Measurements from ENCODE around the gene RPS19. TPM values are rescaled to one million over a fixed set of nuclear protein-coding genes. Genes with fewer than 3 reads are reported as not detected.

The RPS19 gene
- total RNA-seq, 2 donors from 2014 or later = 454 to 832 TPM

DNA sequence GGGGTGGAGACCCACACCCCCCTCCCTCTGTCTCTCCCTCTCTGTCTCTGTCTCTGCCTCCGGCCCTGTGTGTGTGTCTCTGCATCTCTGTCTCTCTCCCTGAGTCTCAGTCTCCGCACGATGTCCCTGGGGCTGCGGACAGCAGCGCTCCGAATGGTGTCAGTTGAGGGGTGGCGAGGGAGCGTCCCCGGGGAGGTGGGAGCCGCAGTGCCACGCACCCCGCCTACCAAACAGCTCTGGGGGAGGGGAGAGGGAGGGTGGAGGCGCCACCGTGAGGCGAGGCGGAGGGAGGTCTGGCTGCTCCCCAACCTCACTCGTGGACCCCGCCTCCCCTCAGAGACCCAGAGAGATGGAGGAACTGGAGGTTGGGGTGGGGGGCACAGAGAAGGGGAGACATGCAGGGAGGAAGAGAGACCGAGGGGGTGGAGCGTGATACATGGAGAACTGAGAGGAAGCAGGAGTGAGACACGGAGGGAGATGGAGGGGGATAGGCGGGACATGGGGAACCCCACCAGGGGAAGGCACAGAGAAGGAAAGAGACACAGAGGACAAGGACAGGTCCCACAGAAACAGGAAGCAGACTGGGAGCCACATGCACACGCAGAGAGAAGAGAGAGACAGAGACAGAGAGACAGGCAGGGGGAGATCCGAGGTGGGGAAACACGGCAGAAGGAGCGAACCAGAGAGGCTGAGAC, 61.0 kb downstream of the RPS19 start:
- no peak for DNase-seq
- ATAC-seq = no peak

DNA sequence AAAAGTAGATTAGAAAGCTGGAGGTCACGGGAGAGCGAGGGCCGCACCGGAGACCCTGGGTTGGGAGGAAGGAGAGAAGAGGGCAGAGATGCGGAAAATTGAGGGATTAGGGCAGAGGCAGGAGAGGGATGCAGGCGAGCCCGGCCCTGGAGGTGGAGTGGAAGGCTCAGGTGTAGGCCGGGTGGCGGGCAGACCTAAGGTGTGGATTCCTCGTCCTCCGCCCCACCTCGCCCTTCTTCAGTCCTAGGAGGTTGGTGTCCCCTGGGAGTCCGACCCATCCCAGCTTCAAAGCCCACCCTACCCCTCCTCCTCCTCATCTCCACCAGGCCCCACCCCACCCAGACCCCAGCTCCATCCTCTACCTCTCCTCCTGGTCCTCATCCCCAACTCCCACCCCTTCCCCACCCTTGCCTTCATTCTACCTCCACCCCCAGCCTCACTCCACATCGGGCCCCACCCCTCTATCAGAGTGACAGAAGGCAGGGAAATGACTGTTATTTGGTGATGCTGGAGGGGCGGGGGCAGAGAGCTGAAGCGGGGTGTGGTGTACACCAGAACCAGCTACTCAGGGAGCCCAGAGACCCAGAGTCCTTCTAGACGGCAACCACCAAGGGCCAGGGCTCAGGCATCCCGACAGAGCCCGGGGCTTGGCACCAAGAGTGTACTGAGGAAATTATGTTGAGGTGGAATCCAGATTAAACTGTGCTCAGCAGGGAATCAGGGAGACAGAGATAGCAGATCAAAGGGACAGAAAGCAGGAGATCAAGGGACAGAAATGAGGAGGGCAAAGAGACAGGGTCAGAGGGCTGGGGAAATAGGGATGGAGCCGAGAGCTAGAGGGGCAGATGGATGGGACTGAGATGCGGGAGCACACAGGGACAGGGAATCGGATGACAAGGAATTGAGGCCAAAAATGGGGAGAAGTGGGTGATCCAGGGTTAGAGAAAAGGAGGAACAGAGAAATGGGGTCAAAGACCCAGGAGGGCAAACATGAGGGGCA, 61.8 kb downstream of the RPS19 start:
- H3K4me3 ChIP-seq = no peak overlapping the region
- WGBS, 2 donors = 40% methylated on average over 22 of the region's 22 CpGs

More for the DNA sequence above, 61.0 kb downstream of the RPS19 start:
- no peaks in the 10 kb centered on the region for H3K36me3 ChIP-seq (replicated peaks in 1 of 2; ENCODE audit: insufficient read depth in 1 of 2, low read depth in 2 of 2)
- TF ChIP-seq POLR2A (IDR thresholded peaks at IDR 0.05) = no peak
- TF ChIP-seq, protein P1, sequence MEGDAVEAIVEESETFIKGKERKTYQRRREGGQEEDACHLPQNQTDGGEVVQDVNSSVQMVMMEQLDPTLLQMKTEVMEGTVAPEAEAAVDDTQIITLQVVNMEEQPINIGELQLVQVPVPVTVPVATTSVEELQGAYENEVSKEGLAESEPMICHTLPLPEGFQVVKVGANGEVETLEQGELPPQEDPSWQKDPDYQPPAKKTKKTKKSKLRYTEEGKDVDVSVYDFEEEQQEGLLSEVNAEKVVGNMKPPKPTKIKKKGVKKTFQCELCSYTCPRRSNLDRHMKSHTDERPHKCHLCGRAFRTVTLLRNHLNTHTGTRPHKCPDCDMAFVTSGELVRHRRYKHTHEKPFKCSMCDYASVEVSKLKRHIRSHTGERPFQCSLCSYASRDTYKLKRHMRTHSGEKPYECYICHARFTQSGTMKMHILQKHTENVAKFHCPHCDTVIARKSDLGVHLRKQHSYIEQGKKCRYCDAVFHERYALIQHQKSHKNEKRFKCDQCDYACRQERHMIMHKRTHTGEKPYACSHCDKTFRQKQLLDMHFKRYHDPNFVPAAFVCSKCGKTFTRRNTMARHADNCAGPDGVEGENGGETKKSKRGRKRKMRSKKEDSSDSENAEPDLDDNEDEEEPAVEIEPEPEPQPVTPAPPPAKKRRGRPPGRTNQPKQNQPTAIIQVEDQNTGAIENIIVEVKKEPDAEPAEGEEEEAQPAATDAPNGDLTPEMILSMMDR (IDR thresholded peaks at IDR 0.05) = no peak
- intact Hi-C loops (cut with DNase I) = no loop called here
- peaks cover 0 to 11% of the 10 kb centered on the region in 2 donors for H3K27me3 ChIP-seq
- WGBS, 2 donors = 22% methylated on average over 23 to 26 of the region's 26 CpGs
- H3K4me1 ChIP-seq = no peaks in the 10 kb centered on the region
- no peak overlapping the region for H3K27ac ChIP-seq
- no peak overlapping the region for H3K4me3 ChIP-seq
- no peaks in the 10 kb centered on the region for H3K9me3 ChIP-seq

More for the DNA sequence above, 61.8 kb downstream of the RPS19 start:
- Histone ChIP-seq H3K36me3 (replicated peaks in 1 of 2; ENCODE audit: insufficient read depth in 1 of 2, low read depth in 2 of 2) (no peaks in the 10 kb centered on the region), H3K9me3 (no peaks in the 10 kb centered on the region), H3K27me3 (peaks cover 0 to 11% of the 10 kb centered on the region in 2 donors), H3K4me1 (no peaks in the 10 kb centered on the region), H3K27ac (no peak overlapping the region)
- ATAC-seq (no peak), DNase-seq (no peak)
- TF ChIP-seq, protein P1 (IDR thresholded peaks at IDR 0.05) = no peak
- no peak for TF ChIP-seq POLR2A (IDR thresholded peaks at IDR 0.05)
- intact Hi-C loops (cut with DNase I) = no loop called here

Small RNA genes lying within 50 kb of the gene (microRNA-seq; reads per million reads assigned to microRNA genes)
- 0 reads per million in 2 donors for gene MIR6797 (ENCODE audit: borderline number of aligned reads in 2 of 2, borderline replicate concordance in 2 of 2)

Small RNA genes lying within 50 kb of the gene (small RNA-seq; reads per million reads assigned to genes)
- gene MIR6797 = not detected

Other genes starting within 250 kb of the RPS19 start
- 1 to 10 TPM in 1 of 2 donors, not detected in 1; 1.8 TPM for gene CEACAM4, start 233.2 kb upstream of the RPS19 start, total RNA-seq
- under 1 TPM; 0.52 to 0.99 TPM for gene CEACAM7, start 172.0 kb upstream of the RPS19 start, total RNA-seq
- gene CEACAM5, start 151.6 kb upstream of the RPS19 start, total RNA-seq = 1 to 10 TPM in 1 of 2 donors, not detected in 1; 4.9 TPM
- 10 to 100 TPM in 1 of 2 donors, 1 to 10 TPM in 1; 3.0 to 27.0 TPM for gene CEACAM6, start 104.7 kb upstream of the RPS19 start, total RNA-seq
- not detected for gene CEACAM3, start 63.7 kb upstream of the RPS19 start, total RNA-seq
- gene LYPD4, start 15.6 kb upstream of the RPS19 start, total RNA-seq = not detected
- gene DMRTC2, start 15.2 kb upstream of the RPS19 start, total RNA-seq = not detected
- gene CD79A, start 17.0 kb downstream of the RPS19 start, total RNA-seq = not detected
- 100 to 1,000 TPM in 1 of 2 donors, 10 to 100 TPM in 1; 43.8 to 104 TPM for gene ARHGEF1, start 22.9 kb downstream of the RPS19 start, total RNA-seq
- gene ERFL, start 68.2 kb downstream of the RPS19 start, total RNA-seq = not detected
- 10 to 100 TPM; 87.3 to 88.5 TPM for gene RABAC1, start 99.1 kb downstream of the RPS19 start, total RNA-seq
- gene ATP1A3, start 134.0 kb downstream of the RPS19 start, total RNA-seq = under 1 TPM in 1 of 2 donors, not detected in 1; 0.26 TPM
- gene GRIK5, start 210.0 kb downstream of the RPS19 start, total RNA-seq = 1 to 10 TPM; 2.1 to 5.9 TPM
- gene ZNF574, start 215.9 kb downstream of the RPS19 start, total RNA-seq = 10 to 100 TPM in 1 of 2 donors, 1 to 10 TPM in 1; 8.6 to 14.2 TPM